Motor neuron (in vitro differentiated cells): ENCODE measurements around the gene ARID1B. TPM values are rescaled to one million over a fixed set of nuclear protein-coding genes. Genes with fewer than 3 reads are reported as not detected.
A peak's percentile ranks its signal among the peaks of the same experiment; 100 is the strongest.

Source experiments
- ATAC-seq, 8 experiments: fragments of 200-7000 bp; cut with Tn5 transposase; replicated peaks in 6 of 8; 2 replicates each; pipeline ENCODE4 v1.8.0; 2021; ENCODE audit warnings: mild to moderate bottlenecking in 8 of 8, moderate library complexity in 8 of 8
- H3K27ac ChIP-seq, 2 donors: fragments of 250-450 bp; sonication (Bioruptor Pico); 2 replicates each; pipeline ENCODE4 v1.9.0; 2021; ENCODE audit warnings: antibody characterized with exemption in 2 of 2, mild to moderate bottlenecking in 2 of 2, moderate library complexity in 1 of 2
- H3K4me1 ChIP-seq, 2 donors: fragments of 250-450 bp; sonication (Bioruptor Pico); replicated peaks in 1 of 2; 2 replicates each; pipeline ENCODE4 v1.6.1; 2021; ENCODE audit warnings: antibody characterized with exemption in 2 of 2, mild to moderate bottlenecking in 2 of 2, moderate library complexity in 1 of 2
- H3K4me3 ChIP-seq, 5 donors: fragments of 250-450 bp; sonication (Bioruptor Pico); 2 replicates each; pipeline ENCODE4 v1.9.0; 2021; ENCODE audit warnings: antibody characterized with exemption in 5 of 5, mild to moderate bottlenecking in 5 of 5, moderate library complexity in 4 of 5
- WGBS, 10 experiments: fragments of 450-650 bp; shearing (Covaris generic); methylation state at CpG; one replicate each; pipeline ENCODE4 v1.0.0; 2022; 5-methylcytosine and 5-hydroxymethylcytosine counted together
- in situ Hi-C, 9 experiments: fragments of 400-800 bp; cut with MboI; loops; one replicate each; pipeline ENCODE4 v1.15.0; 2021; ENCODE audit warnings: low sequenced_read_pairs in 9 of 9, low pct_unique_long_range_greater_than_20kb in 2 of 9; ENCODE audit not compliant: unreplicated experiment in 9 of 9
- total RNA-seq, 8 experiments: library from RNA; unstranded; fragments of 300-600 nt; gene quantifications; 2 replicates each; pipeline versions ENCODE4 v1.2.3 to v1.2.4, GENCODE V29; 2022

The ARID1B gene
- total RNA-seq, 8 experiments from 2014 or later = 35.8 to 165 (median 54.9) TPM

GRCh38 chr6:156853733-156854132 lies 76.6 kb downstream of the ARID1B start:
- Histone ChIP-seq H3K4me1 (peaks cover 29 to 50% of the 10 kb centered on the region in 2 donors), H3K4me3 (no peak overlapping the region), H3K27ac (no peak overlapping the region)
- WGBS, 10 experiments = 45 to 100% (median 95%) methylated on average over 1 to 5 of the region's 5 CpGs; no CpG with 5 or more reads in 3 of the 10 experiments
- in situ Hi-C loops = no loop called here
- ATAC-seq = no peak

GRCh38 chr6:156854466-156855161 lies 77.4 kb downstream of the ARID1B start:
- WGBS, 10 experiments = 86 to 100% (median 90%) methylated on average over 1 to 7 of the region's 10 CpGs; no CpG with 5 or more reads in 1 of the 10 experiments
- peaks cover 20 to 42% of the 10 kb centered on the region in 2 donors for H3K4me1 ChIP-seq
- in situ Hi-C loops = no loop called here
- H3K27ac ChIP-seq = no peak overlapping the region
- no peak overlapping the region for H3K4me3 ChIP-seq
- ATAC-seq = no peak

GRCh38 chr6:156857573-156857972 lies 80.4 kb downstream of the ARID1B start:
- in situ Hi-C loops = no loop called here
- peak; percentile 22 to 90 (median 45) for ATAC-seq
- Histone ChIP-seq H3K27ac (no peak overlapping the region), H3K4me1 (peaks cover 3 to 13% of the 10 kb centered on the region in 2 donors), H3K4me3 (no peak overlapping the region)
- WGBS, 10 experiments = 60 to 100% (median 92%) methylated on average over 1 to 2 of the region's 2 CpGs; no CpG with 5 or more reads in 3 of the 10 experiments

- in situ Hi-C loops = no loop called here
- no peak overlapping the region for H3K4me3 ChIP-seq
- 33 to 100% (median 91%) methylated on average over 1 of the region's 1 CpG; no CpG with 5 or more reads in 3 of the 10 experiments for WGBS, 10 experiments
- peaks cover 0 to 5% of the 10 kb centered on the region in 2 donors for H3K4me1 ChIP-seq
- no peak overlapping the region for H3K27ac ChIP-seq
- ATAC-seq = no peak
Observed at GRCh38 chr6:156859686-156860085, 82.5 kb downstream of the ARID1B start.

- in situ Hi-C loops = no loop called here
- Histone ChIP-seq H3K4me1 (peaks cover 0 to 4% of the 10 kb centered on the region in 2 donors), H3K4me3 (no peak overlapping the region), H3K27ac (no peak overlapping the region)
- 83 to 100% (median 98%) methylated on average over 2 to 7 of the region's 7 CpGs; no CpG with 5 or more reads in 3 of the 10 experiments for WGBS, 10 experiments
- ATAC-seq = no peak
Observed at GRCh38 chr6:156862711-156863110, 85.5 kb downstream of the ARID1B start.

GRCh38 chr6:156863504-156863903 lies 86.3 kb downstream of the ARID1B start:
- no peak overlapping the region for H3K27ac ChIP-seq
- in situ Hi-C loops = no loop called here
- no peaks in the 10 kb centered on the region for H3K4me1 ChIP-seq
- ATAC-seq = no peak
- no peak overlapping the region for H3K4me3 ChIP-seq

GRCh38 chr6:156864557-156864956 lies 87.4 kb downstream of the ARID1B start:
- H3K4me1 ChIP-seq = no peaks in the 10 kb centered on the region
- in situ Hi-C loops = no loop called here
- H3K4me3 ChIP-seq = no peak overlapping the region
- H3K27ac ChIP-seq = no peak overlapping the region
- ATAC-seq = peak in 1 of 8 experiments; percentile 33
- 84 to 100% (median 95%) methylated on average over 2 to 5 of the region's 6 CpGs for WGBS, 10 experiments

GRCh38 chr6:156865019-156865629 lies 87.9 kb downstream of the ARID1B start:
- 88 to 100% (median 95%) methylated on average over 1 of the region's 1 CpG; no CpG with 5 or more reads in 1 of the 10 experiments for WGBS, 10 experiments
- ATAC-seq = no peak
- Histone ChIP-seq H3K27ac (no peak overlapping the region), H3K4me1 (peaks cover 3% of the 10 kb centered on the region in 2 donors), H3K4me3 (no peak overlapping the region)
- in situ Hi-C loops = no loop called here

GRCh38 chr6:156866220-156867015 lies 89.2 kb downstream of the ARID1B start:
- H3K4me3 ChIP-seq = no peak overlapping the region

GRCh38 chr6:156867121-156867520 lies 89.9 kb downstream of the ARID1B start:
- WGBS, 10 experiments = 50 to 100% (median 100%) methylated on average over 1 to 2 of the region's 2 CpGs; no CpG with 5 or more reads in 2 of the 10 experiments
- in situ Hi-C loops = no loop called here
- Histone ChIP-seq H3K4me1 (peaks cover 5% of the 10 kb centered on the region in 2 donors), H3K27ac (no peak overlapping the region), H3K4me3 (no peak overlapping the region)
- ATAC-seq = peak in 1 of 8 experiments; percentile 25

More at GRCh38 chr6:156866220-156867015, 89.2 kb downstream of the ARID1B start:
- ATAC-seq = peak in 4 of 8 experiments; percentile 31 to 57 (median 46)
- in situ Hi-C loops = no loop called here
- Histone ChIP-seq H3K27ac (no peak overlapping the region), H3K4me1 (peaks cover 5% of the 10 kb centered on the region in 2 donors)
- whole genome bisulfite sequencing, 10 experiments = 6 to 100% (median 78%) methylated on average over 1 to 10 of the region's 10 CpGs

GRCh38 chr6:156868385-156868784 lies 91.2 kb downstream of the ARID1B start:
- Histone ChIP-seq H3K4me1 (peaks cover 5% of the 10 kb centered on the region in 2 donors), H3K4me3 (no peak overlapping the region), H3K27ac (no peak overlapping the region)
- in situ Hi-C loops = no loop called here
- ATAC-seq = no peak
- 0 to 100% (median 100%) methylated on average over 1 to 3 of the region's 3 CpGs; no CpG with 5 or more reads in 5 of the 10 experiments for WGBS, 10 experiments

GRCh38 chr6:156869980-156870398 lies 92.8 kb downstream of the ARID1B start:
- H3K4me1 ChIP-seq = peaks cover 5% of the 10 kb centered on the region in 2 donors
- ATAC-seq = peak in 5 of 8 experiments; percentile 47 to 71 (median 59)
- WGBS, 10 experiments = 45 to 100% (median 70%) methylated on average over 1 to 7 of the region's 13 CpGs; no CpG with 5 or more reads in 5 of the 10 experiments
- H3K4me3 ChIP-seq = no peak overlapping the region
- in situ Hi-C loops = no loop called here
- peak overlapping the region in 1 of 2 donors; percentile 21 for H3K27ac ChIP-seq
